Hematopoietic multipotent progenitor cell treated with erythropoietin and hydrocortisone succinate and interleukin-3 and kit ligand, for 15 days (in vitro differentiated cells): Measurements from ENCODE around the gene RAP1GDS1.
"Not testable (repeated sequence)": the region's sequence is repeated elsewhere in the genome, so short reads cannot be mapped to it uniquely, and the experiment has no call there.

ENCODE experiments used
- DNase-seq: peaks from one replicate; pipeline ENCODE4 v3.0.0-alpha.2; 2015; ENCODE audit warnings: low spot score

RAP1GDS1 gene

DNA sequence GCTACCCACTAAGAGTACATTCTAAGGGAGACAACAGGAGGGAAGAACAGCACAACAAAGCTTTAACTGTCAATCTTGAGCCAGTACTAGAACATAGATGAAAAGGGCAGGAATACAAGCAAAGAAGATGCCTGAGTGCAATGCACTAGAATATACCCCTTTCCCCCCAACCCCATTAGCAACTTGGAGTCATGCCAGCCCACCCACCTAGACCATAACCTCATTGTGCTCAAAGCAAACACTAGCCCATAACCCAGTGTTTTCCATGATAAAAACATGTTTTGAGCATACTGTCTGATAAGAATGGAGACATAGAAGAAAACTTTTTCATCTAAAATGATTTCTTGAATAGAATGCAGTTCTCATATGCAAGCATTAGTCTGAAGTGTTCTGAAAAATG lies 183.2 kb downstream of the RAP1GDS1 start:
- no peak for DNase-seq

DNA sequence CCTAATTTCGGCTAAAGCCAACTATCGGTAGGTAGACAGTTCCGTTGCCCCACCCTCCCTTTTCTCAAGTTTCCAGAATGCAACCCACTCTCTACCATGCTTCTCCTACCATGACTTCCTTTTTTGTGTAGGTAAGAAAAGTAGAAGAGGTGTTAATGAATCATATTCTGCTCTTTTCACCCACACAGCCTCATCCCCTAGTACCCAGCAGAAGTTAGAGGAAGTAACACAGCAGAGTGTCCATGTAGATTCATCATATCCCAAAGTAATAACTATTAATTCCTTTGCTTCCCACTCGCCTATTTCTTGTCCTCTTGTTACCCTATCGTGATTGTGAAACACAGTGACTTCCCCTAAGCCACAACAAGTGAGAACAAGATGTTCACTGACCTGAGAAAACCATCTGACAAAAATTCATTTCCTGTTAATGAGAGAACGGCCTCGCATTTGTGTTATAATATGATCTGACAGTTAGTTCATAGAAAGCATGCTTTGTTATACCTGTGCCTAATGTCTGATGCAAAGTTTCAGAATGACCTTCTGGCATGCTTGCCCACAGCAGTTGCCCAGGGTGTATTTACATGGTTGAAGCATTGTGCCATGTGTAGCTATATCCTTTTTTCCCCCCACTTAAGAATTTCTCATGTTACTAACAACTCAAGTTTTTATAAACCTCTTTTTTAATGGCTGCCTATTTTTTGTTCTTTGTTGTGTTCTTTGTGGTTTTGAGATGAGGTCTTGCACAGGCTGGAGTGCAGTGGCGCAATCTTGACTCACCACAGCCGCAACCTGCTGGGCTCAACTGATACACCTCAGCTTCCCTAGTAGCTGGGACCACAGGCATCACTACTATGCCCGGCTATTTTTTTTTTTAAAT lies 185.6 kb downstream of the RAP1GDS1 start:
- DNase-seq, result no peak

DNA sequence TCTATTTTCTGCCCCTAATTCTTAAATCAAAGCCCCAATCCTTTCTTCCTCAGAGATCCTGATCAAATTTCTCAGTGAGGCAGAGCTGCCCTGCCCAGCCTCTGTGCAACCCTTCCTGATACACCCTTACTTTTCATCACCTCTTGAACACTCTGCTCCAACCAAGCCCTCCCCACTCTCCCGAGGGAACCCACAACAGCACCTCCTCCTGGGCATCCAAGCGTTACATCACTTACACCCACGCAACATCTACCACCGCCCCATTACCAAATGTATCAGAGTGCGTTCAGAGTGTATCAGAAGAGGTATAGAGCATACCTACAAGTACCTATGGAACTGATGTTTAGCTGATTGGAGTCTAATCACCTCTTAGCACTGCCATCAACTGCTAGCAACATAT lies 186.5 kb downstream of the RAP1GDS1 start:
- DNase-seq, result no peak

DNA sequence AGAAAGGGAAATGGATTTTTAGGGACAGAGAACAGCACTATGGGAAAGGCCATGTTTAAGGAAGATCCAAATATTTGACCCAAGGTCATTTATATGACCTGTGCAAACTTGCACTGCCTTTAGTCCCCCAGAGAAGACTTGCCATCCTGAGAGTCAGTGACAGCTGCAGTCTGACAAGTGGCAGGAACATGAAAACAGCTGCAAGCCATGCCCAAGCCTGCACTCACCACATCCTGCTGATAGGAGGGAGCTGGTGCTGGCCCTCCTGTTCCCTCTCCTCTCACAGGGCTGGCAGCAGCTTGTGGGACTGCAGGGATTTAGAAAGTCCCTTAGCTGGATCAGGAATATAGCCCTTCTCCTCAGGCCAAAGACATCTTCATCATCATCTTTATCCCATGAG lies 187.7 kb downstream of the RAP1GDS1 start:
- DNase-seq, result no peak

DNA sequence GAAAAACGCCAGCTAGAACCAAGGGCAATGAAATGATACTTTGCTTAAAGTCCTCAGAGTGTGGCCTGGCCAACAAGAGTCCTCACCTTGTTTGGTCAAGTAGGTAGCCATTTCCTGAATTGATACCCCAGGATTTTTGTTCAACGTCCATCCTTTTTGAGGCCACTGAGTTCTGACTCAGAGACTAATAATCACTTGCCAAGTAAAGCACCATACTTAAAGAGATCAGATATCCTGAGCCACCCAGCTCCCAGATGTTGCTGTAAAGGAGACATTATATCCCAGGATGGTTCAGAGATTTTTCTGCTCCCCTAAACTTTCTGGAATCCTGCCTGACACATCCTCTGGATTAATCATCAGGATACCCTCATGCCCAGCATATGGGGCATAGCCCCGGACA lies 190.9 kb downstream of the RAP1GDS1 start:
- DNase-seq, result no peak

DNA sequence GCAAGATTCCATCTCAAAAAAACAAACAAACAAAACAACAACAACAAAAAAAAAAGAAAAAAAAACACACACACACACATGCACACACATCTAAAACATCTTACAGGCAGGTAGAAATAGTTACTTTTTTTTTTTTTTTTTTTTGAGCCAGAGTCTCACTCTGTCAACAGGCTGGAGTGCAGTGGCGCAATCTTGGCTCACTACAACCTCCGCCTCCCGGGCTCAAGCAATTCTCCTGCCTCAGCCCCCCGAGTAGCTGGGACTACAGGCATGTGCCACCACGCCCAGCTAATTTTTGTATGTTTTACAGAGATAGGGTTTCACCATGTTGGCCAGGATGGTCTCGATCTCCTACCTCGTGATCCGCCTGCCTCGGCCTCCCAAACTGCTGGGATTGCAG lies 196.2 kb downstream of the RAP1GDS1 start:
- not testable (repeated sequence) for DNase-seq

DNA sequence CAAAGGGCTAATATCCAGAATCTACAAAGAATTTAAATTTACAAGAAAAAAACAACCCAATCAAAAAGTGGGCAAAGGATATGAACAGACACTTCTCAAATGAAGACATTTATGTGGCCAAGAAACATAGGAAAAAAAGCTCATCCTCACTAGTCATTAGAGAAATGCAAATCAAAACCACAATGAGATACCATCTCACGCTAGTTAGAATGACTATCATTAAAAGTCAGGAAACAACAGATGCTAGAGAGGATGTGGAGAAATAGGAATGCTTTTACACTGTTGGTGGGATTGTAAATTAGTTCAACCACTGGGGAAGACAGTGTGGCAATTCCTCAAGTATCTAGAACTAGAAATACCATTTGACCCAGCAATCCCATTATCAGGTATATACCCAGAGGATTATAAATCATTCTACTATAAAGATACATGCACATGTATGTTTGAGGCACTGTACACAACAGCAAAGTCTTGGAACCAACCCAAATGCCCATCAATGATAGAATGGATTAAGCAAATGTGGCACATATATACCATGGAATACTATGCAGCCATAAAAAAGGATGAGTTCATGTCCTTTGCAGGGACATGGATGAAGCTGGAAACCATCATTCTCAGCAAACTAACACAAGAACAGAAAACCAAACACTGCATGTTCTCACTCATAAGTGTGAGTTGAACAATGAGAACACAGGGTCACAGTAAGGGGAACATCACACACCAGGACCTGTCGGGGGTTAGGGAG lies 200.1 kb downstream of the RAP1GDS1 start:
- DNase-seq, result not testable (repeated sequence)

DNA sequence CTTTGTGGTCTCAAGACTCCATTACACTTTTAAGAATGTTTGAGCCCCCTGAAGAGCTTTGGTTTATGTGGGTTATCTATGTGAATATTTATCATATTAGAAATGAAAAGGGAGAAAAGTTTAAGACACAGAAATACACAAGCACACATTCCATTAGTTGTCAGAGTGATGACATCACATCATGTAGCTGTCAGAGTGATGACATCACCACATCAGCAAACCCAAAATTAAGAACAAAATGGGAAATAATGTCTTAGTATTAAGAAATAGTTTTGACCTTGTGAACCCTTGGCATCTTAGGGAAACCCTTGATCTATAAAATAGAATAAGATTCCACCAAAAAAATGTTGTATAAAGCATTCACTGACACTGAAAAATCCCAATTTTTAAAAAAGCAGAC lies 201.3 kb downstream of the RAP1GDS1 start:
- DNase-seq, result no peak

DNA sequence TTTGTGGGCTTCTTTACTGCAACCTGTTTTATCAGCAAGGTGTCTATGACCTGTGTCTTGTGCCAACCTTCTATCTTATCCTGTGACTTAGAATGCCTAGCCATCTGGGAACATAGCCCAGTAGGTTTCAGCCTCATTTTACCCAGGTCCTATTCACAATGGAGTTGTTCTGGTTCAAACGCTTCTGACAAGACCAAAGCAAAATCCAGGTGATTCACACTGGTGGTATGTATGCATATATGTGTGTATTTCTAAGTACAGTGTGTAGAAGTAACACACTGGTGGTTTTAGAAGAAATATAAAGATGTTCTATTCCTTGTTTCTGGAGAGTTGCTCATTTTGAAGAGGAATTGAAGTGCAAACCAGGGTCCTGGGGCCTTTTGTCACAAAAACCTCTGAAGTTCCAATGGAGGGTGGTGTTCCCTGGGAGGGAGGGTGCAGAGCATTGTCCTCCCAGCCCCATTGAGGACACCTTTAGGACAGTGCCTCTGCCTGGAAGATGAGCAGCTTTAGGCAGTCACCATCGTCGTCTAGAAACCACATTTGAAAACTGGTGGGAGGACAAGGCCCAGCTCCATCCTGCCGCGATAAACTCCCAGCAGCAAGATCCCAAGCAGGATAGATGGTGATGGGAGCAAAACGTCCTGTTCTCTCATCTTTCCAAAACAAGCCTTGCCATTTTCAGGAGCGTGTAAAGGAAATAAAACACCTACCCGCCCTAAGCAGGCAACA lies 205.8 kb downstream of the RAP1GDS1 start:
- DNase-seq, result no peak

DNA sequence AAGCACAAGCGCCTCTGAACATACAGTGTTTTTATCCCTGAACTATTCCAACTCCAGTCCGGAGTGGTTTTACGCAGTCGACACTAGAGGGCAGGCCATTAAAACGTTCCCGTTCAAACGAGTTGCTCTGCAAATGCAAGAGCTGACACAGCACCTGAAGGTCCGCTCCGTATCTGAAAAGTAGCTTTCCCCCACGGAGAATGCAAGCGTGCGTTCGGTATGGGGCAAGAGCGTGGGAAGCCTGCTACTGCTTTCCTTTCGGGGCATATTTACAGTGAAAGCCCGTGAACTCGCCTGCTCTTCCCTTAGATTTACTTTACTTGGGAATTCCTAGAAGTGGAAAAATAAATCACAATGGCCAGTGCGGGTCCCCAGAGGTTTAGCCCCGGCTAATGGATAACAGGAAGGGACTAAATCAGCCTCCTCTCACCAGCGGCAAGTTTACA lies 206.5 kb downstream of the RAP1GDS1 start:
- peak; percentile 73 for DNase-seq

DNA sequence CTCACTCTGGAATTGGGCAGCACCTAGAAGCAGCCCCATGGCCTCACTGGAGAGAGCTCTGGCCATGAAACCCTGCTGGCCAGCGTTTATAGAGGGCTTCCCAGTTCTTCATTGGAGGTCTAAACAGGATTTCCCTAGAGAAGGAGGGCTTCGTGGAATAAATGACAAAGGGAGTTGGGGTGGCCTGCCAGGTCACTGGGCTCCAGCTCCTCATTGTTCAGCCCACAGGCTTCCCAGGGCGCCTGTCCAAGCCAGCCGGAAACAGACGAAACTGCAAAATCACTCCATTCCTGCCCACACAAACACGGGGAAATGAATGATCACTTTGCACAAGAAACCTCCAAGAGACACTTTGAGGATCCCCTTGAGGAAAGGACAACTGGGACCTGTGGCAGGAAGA lies 207.5 kb downstream of the RAP1GDS1 start:
- no peak for DNase-seq

DNA sequence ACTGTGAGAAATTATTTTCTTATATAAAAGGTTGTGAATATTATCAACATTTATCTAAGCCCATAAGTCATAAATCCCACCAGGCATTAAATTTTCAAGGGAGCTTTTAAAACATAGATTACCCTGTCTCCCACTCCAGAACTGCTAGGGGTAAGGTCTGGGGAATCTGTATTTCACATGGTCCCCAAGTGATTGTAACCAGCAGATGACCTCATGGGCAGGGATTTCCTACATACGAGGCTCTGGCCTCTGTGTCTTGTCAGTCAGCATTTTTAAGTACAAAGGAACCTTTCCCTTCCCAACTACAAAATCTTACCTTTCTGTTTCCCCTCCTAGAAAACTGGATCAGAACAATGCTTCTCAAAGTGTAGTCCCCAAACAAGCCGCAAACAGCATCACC lies 208.6 kb downstream of the RAP1GDS1 start:
- no peak for DNase-seq

DNA sequence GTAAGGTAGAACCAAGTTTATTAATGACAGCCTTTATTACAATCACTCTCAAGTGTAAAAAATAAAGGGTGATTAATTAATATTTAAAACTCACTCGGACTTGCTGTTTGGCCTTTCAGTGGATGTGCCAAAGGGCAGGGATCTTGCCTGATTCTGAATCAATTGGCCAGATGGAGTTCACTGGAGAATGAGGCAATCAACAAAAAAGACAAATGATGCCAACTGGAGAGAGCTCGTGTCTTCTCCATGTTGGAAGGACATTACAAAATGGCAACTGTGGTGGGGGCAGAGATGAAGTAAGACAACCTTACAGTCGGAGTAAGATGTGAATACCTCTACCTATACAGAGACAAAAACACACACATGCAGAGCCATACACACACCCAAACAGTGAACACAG lies 209.2 kb downstream of the RAP1GDS1 start:
- no peak for DNase-seq

DNA sequence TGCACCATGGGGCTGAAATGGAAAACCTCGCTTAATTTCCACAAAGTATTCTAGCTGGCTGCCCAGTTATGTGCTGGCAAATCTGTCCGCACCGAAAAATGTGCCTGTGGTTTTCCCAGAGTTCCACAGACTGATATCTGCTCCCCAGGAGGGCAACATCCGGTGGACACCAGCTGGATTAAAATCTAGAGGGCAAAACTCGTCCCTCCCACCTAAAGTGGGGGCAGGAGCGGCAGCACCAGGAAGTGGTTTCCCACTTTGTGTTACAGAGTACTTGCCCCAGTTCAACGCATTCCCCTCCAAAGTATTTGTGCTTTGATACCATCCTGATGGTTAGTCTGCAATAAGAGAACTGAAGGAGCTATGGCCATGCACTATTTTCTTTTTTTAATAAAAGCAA lies 209.6 kb downstream of the RAP1GDS1 start:
- DNase-seq, result no peak

DNA sequence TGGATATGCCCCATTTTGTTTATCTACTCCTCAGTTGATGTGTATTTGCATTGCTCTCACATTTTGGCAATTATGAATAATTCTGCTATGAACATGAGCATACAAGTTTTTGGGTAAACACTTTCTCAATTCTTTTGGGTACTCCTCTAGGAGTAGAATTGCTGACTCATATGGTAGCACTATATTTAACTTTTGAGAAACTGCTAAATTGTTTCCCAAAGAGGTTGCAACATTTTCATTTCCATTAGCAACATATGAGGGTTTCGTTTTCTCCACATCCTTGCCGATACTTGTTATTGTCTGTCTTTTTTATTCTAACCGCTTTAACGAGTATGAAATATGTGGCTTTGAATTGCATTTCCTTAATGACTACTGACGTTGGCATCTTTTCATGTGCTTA lies 211.9 kb downstream of the RAP1GDS1 start:
- no peak for DNase-seq

DNA sequence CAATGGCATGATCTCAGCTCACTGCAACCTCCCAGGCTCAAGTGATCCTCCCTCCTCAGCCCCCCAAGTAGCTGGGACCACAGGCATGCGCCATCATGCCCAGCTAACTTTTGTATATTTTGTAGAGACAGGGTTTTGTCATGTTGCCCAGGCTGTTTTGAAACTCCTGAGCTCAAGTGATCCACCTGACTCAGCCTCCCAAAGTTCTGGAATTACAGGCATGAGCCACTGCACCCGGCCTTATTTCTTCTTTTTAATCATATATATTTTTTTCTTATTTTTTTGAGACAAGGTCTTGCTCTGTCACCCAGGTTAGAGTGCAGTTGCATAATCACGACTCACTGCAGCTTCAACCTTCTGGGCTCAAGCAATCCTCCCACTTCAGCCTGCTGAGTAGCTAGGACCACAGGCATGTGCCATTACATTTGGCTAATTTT lies 213.2 kb downstream of the RAP1GDS1 start:
- no peak for DNase-seq

DNA sequence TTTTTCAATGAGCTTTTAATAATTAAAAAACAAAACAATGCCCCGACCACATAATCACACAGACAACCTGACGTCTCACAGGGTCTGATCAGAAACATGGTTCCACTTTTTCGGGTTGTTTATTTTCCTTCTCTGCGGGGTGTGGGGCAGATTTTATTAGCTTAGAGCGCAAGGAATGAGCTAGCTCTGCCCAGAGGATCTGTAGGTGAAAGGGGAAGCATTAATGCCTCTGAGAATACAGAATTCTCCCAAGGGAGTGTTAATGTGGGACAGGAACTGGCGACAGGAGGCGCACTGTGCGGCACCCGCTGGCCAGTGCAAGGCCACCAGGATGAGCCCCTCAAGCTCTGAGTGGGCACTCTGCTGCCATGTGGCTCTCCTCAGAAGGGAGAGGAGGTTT lies 215.7 kb downstream of the RAP1GDS1 start:
- DNase-seq, result no peak

DNA sequence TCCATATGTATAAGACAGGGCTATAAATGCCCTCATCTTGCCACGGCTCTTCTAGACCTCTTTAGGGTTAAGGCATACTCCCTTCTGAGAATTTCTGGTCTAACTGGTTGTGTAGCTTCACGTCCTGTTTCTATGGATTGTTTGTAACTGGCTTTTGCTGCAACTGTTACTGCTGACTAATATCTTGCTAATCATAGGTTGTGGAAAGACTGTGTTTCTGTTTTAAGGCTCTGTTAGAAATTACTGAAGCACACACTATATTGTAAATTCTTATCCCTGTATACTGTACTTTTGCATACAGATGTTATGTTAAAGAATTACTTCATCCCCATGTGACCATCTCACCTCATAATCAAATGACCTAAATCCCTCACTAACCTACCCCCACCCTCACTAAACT lies 218.4 kb downstream of the RAP1GDS1 start:
- DNase-seq, result not testable (repeated sequence)

DNA sequence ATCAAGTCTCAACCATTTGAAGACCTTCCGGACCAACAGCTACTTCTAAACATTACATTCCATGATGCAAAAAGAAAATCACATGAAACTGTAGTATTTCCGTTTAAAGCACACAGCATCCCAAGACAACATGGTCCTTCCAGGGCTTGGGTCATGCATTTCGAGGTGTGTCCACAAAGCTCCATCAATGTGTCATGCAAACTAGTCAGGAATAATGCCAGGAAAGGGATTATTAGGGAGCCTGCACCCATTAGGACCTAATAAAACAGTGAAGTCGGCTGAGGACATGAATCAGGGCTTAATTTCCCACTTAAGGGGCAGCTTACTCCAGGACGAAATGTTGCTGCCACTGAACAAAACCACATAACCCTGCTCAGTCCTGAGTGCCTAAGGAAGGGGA lies 219.4 kb downstream of the RAP1GDS1 start:
- no peak for DNase-seq

DNA sequence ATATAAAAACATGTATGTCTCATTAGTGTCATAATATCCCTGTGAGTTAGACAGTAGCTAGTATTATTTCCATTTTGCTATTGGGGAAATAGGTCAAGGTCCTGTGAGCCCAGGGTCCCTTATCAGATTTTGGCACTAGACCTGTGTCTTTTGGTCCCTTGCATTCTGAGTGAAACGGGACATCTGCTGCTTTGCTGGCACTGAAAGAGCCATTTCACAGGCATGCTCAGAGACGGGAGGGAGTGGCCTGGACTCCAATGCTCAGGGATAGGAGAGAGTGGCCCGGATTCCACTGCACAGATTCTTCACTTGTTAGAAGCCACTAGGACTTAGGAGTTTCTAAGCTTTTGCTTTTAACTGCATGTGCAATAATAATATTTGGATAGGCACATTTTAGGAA lies 220.0 kb downstream of the RAP1GDS1 start:
- no peak for DNase-seq

DNA sequence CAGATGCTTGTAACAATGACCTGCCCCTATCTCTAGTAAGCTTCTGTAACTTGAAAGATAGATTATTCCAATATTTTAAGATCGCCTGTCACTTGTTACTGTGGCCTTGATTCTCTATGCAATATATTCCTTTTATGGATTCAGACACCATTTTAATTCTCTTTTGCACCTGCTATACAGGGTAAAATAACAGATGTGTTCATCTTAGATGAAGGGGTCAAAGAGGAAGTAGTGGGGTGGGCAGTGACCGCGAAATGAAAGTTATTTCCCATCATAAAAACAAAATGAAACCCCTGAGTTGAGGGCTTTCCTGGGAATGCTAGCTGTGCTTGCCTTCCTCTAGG lies 221.3 kb downstream of the RAP1GDS1 start:
- DNase-seq, result no peak

DNA sequence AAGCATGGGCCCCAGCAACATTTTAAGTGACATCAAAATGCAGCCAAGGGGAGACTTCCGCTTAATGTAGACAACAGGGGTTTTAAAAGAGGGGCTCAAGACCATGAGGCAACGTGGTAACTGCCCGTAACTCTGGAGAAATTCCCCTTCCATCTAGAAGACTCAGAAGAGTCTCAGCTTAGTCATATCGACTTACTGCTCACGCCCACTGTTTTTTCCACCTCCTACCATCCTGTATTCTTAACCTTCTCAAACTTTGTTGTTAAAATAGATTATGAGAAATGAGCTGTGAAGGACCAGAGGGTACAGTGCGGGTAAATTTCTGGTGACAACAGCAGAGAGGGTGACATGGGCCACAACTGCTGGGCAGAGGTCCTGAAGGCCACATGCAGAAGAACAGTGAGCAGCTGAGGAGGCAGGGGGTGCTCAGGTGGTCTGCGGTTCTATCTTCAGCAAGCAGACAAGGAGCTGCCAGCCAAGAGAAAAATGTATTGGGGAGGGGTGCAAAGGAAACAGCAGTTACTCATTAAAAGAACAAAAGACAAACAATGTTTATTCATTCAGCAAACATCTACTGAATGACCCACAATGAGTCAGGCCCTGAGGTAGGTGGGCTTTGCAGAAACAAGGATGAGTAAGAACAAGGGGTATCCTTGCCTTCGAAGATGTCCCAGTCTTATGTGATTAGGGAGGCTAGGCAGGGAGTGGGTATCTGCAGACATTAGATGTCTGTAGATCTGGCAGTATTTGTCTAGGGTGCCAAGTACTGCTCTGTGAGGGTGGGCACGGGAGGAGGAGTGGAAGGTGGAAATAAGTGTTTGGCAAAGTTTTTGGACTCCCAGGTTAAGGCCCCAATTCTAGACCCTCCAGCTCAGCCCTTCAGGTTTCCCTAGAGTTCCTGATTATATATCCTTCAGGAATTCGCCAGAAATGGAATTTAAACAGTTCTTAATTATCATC lies 221.9 kb downstream of the RAP1GDS1 start:
- DNase-seq, result no peak
